ENCODE measurements around the gene ICAM4. TPM values are rescaled to one million over a fixed set of nuclear protein-coding genes. Genes with fewer than 3 reads are reported as not detected.
A peak's percentile ranks its signal among the peaks of the same experiment; 100 is the strongest.

Gene ICAM4
- total and polyA plus RNA-seq, 2 of the 13 experiments (the other 11 are each of a cell fraction or from before 2014, with no cell fraction given), result 2.9 to 4.0 TPM

- TF ChIP-seq ZNF607 (CRISPR knock-in tag; IDR thresholded peaks at IDR 0.05; ENCODE audit: borderline replicate concordance) (0 out of 2 replicates have a peak, but pooled peaks have one; percentile 59), FOXC1 (CRISPR knock-in tag; IDR thresholded peaks at IDR 0.05; ENCODE audit: borderline replicate concordance) (peak; percentile 84; the same call in 1 of the 2 replicates), POGZ (CRISPR knock-in tag; IDR thresholded peaks at IDR 0.05) (peak; percentile 82), ZNF547 (CRISPR knock-in tag; IDR thresholded peaks at IDR 0.05) (no peak), ZFP41 (CRISPR knock-in tag; IDR thresholded peaks at IDR 0.05; ENCODE audit: borderline replicate concordance) (no peak), PHF8 (CRISPR knock-in tag; IDR thresholded peaks at IDR 0.05) (peak; percentile 91), FOXA3 (CRISPR knock-in tag; IDR thresholded peaks at IDR 0.05) (no peak; the same call in 1 of the 2 replicates), YEATS4 (CRISPR knock-in tag; IDR thresholded peaks at IDR 0.05; ENCODE audit: borderline replicate concordance) (peak; percentile 73), ATF7 (IDR thresholded peaks at IDR 0.05) (peak; percentile 64), ATF7 (CRISPR knock-in tag; IDR thresholded peaks at IDR 0.05) (peak; percentile 38; the same call in 1 of the 2 replicates), ZNF263 (CRISPR knock-in tag; IDR thresholded peaks at IDR 0.05) (0 out of 2 replicates have a peak, but pooled peaks have one; percentile 40), TFE3 (CRISPR knock-in tag; IDR thresholded peaks at IDR 0.05) (0 out of 2 replicates have a peak, but pooled peaks have one; percentile 18), JARID2 (CRISPR knock-in tag; IDR thresholded peaks at IDR 0.05; ENCODE audit: insufficient replicate concordance) (no peak), ZBTB37 (CRISPR knock-in tag; IDR thresholded peaks at IDR 0.05) (no peak; the same call in 1 of the 2 replicates), ZNF552 (CRISPR knock-in tag; IDR thresholded peaks at IDR 0.05; ENCODE audit: borderline replicate concordance) (no peak), MXD1 (CRISPR knock-in tag; IDR thresholded peaks at IDR 0.05) (peak; percentile 73; the same call in 1 of the 2 replicates), ZNF24 (IDR thresholded peaks at IDR 0.05) (no peak), ZNF275 (CRISPR knock-in tag; IDR thresholded peaks at IDR 0.05; ENCODE audit: borderline replicate concordance) (peak; percentile 54; the same call in 1 of the 2 replicates), HOXA5 (CRISPR knock-in tag; IDR thresholded peaks at IDR 0.05) (no peak), SMAD3 (CRISPR knock-in tag; IDR thresholded peaks at IDR 0.05) (peak; percentile 55; the same call in 1 of the 2 replicates), ZNF124 (CRISPR knock-in tag; IDR thresholded peaks at IDR 0.05) (peak; percentile 74; the same call in 1 of the 2 replicates), ZNF883 (CRISPR knock-in tag; IDR thresholded peaks at IDR 0.05; ENCODE audit: not compliant biosample characterization) (no peak)
These were observed 46.4 kb downstream of the ICAM4 start, which contains the start of gene RAVER1 (continued) for GRCh38 chr19:10332965-10333757.
